Measurements from ENCODE around the gene KCTD4.

GRCh38 chr13:45242070-45242469 lies 41.2 kb upstream of the KCTD4 start:
- no peak for TF ChIP-seq POLR2A (IDR thresholded peaks at IDR 0.05; ENCODE audit: low read depth, low read length)
- TF ChIP-seq JUN (IDR thresholded peaks at IDR 0.05; ENCODE audit: borderline replicate concordance, insufficient read depth, insufficient read length, low read depth): no peak
- TF ChIP-seq MYC (IDR thresholded peaks at IDR 0.05; ENCODE audit: low read depth, low read length): no peak
- no peak for TF ChIP-seq POLR2AphosphoS5 (IDR thresholded peaks at IDR 0.05; ENCODE audit: insufficient read depth, low read depth, low read length)
- TF ChIP-seq CTCF (IDR thresholded peaks at IDR 0.05; ENCODE audit: extremely low read depth in 1 of 2, insufficient read depth in 1 of 2, low read depth in 1 of 2, low read length in 2 of 2): no peak
- TF ChIP-seq EZH2 (IDR thresholded peaks at IDR 0.05; ENCODE audit: borderline replicate concordance, low read depth, low read length, severe bottlenecking): no peak
- no peak for TF ChIP-seq FOS (IDR thresholded peaks at IDR 0.05; ENCODE audit: borderline replicate concordance, insufficient read depth, low read length)
